CD14-positive monocyte (primary cell): ENCODE results near the gene ZNF630. TPM values are rescaled to one million over a fixed set of nuclear protein-coding genes. Genes with fewer than 3 reads are reported as not detected.

Experiments used
- DNase-seq, 3 donors: peaks; one replicate each; pipeline ENCODE4 v3.0.0-alpha.2; 2011 to 2022
- H2AFZ ChIP-seq: 2 replicates; pipeline ENCODE4 v1.6.0; 2012; ENCODE audit warnings: mild to moderate bottlenecking, low read depth, low read length, inconsistent platforms; ENCODE audit not compliant: insufficient read depth, poor library complexity, severe bottlenecking
- H3K27ac ChIP-seq, 2 donors: 1 replicate in 1 of 2; 2 replicates in 1 of 2; pipeline ENCODE4 v1.5.1; 2012 to 2013; ENCODE audit warnings: low read length in 2 of 2, control low read depth in 1 of 2, inconsistent platforms in 1 of 2, low read depth in 1 of 2, mild to moderate bottlenecking in 1 of 2
- H3K27me3 ChIP-seq, 2 donors: one replicate each; pipeline versions ENCODE4 v1.6.0 to v1.6.1; 2011 to 2013; ENCODE audit warnings: low read length in 2 of 2; ENCODE audit not compliant: control insufficient read depth in 2 of 2, insufficient read depth in 2 of 2
- H3K36me3 ChIP-seq, 2 donors: replicated peaks in 1 of 2; 1 replicate in 1 of 2; 2 replicates in 1 of 2; pipeline versions ENCODE4 v1.5.1 to v1.6.1; 2012 to 2013; ENCODE audit warnings: low read length in 2 of 2, control low read depth in 1 of 2, inconsistent platforms in 1 of 2, mild to moderate bottlenecking in 1 of 2; ENCODE audit not compliant: insufficient read depth in 2 of 2, control insufficient read depth in 1 of 2
- H3K4me1 ChIP-seq, 2 donors: 1 replicate in 1 of 2; 2 replicates in 1 of 2; pipeline versions ENCODE4 v1.5.1 to v1.6.1; 2012 to 2013; ENCODE audit warnings: low read length in 2 of 2, control low read depth in 1 of 2, inconsistent platforms in 1 of 2, mild to moderate bottlenecking in 1 of 2, moderate library complexity in 1 of 2; ENCODE audit not compliant: insufficient read depth in 2 of 2, control insufficient read depth in 1 of 2
- H3K4me2 ChIP-seq: replicated peaks from 2 replicates; pipeline ENCODE3; 2012; ENCODE audit warnings: low read length, moderate library complexity, mild to moderate bottlenecking; ENCODE audit not compliant: poor library complexity, severe bottlenecking; ENCODE audit errors: extremely low read depth
- H3K4me3 ChIP-seq, 3 experiments: fragments of 200-600 bp in 1 of 3; sonication (generic) in 1 of 3; replicated peaks in 1 of 3; 1 replicate in 2 of 3; 2 replicates in 1 of 3; pipeline ENCODE4 v1.5.1; 2011 to 2013; ENCODE audit warnings: low read length in 3 of 3, mild to moderate bottlenecking in 3 of 3, control low read depth in 2 of 3, low read depth in 2 of 3, inconsistent platforms in 1 of 3, moderate library complexity in 1 of 3
- H3K79me2 ChIP-seq: 2 replicates; pipeline ENCODE4 v1.6.0; 2012; ENCODE audit warnings: mild to moderate bottlenecking, control low read depth, inconsistent platforms, low read length, moderate library complexity; ENCODE audit not compliant: insufficient read depth
- H3K9ac ChIP-seq: 2 replicates; pipeline ENCODE4 v1.6.0; 2017; ENCODE audit warnings: low read length, mild to moderate bottlenecking; ENCODE audit not compliant: insufficient read depth, poor library complexity, severe bottlenecking
- H3K9me3 ChIP-seq, 2 donors: replicated peaks in 1 of 2; 1 replicate in 1 of 2; 2 replicates in 1 of 2; pipeline versions ENCODE4 v1.5.1 to v1.6.1; 2012 to 2013; ENCODE audit warnings: low read length in 2 of 2, control low read depth in 1 of 2; ENCODE audit not compliant: control insufficient read depth in 1 of 2, insufficient read depth in 1 of 2
- H4K20me1 ChIP-seq: 2 replicates; pipeline ENCODE4 v1.6.0; 2012; ENCODE audit warnings: mild to moderate bottlenecking, low read length, control low read depth, moderate library complexity; ENCODE audit not compliant: insufficient read depth
- H3K27ac Mint-ChIP-seq, 7 donors: one replicate each; pipeline ENCODE4 v1.8.0; 2020; ENCODE audit warnings: mild to moderate bottlenecking in 7 of 7, mixed read lengths in 7 of 7, moderate library complexity in 6 of 7, inconsistent platforms in 2 of 7
- H3K27me3 Mint-ChIP-seq, 3 donors: one replicate each; pipeline ENCODE4 v1.8.0; 2021 to 2022; ENCODE audit warnings: low read depth in 3 of 3, mild to moderate bottlenecking in 3 of 3, mixed read lengths in 3 of 3, moderate library complexity in 3 of 3, inconsistent platforms in 1 of 3
- H3K36me3 Mint-ChIP-seq, 2 donors: one replicate each; pipeline ENCODE4 v1.8.0; 2020; ENCODE audit warnings: mixed read lengths in 2 of 2, inconsistent platforms in 1 of 2, mild to moderate bottlenecking in 1 of 2
- H3K4me1 Mint-ChIP-seq: one replicate; pipeline ENCODE4 v1.8.0; 2020; ENCODE audit warnings: mild to moderate bottlenecking, mixed read lengths
- H3K4me3 Mint-ChIP-seq, 2 donors: one replicate each; pipeline ENCODE4 v1.8.0; 2020; ENCODE audit warnings: mild to moderate bottlenecking in 2 of 2, mixed read lengths in 2 of 2, moderate library complexity in 1 of 2
- H3K9me3 Mint-ChIP-seq, 7 donors: one replicate each; pipeline ENCODE4 v1.8.0; 2020 to 2022; ENCODE audit warnings: mixed read lengths in 7 of 7, mild to moderate bottlenecking in 6 of 7, moderate library complexity in 6 of 7, inconsistent platforms in 2 of 7
- CTCF ChIP-seq: fragments of 200-600 bp; IDR thresholded peaks from one replicate; pipeline ENCODE4 v1.8.0; 2022; ENCODE audit warnings: antibody characterized with exemption, mild to moderate bottlenecking
- WGBS: methylation state at CpG from one replicate; pipeline ENCODE4 v1.1.5; 2013; ENCODE audit warnings: missing lambda C conversion rate; ENCODE audit not compliant: insufficient coverage; 5-methylcytosine and 5-hydroxymethylcytosine counted together
- intact Hi-C, 2 donors: fragments of 100-400 bp; cut with micrococcal nuclease; formaldehyde crosslinking; loops; one replicate each; pipeline versions ENCODE4 v1.15.0 to v1.15.1; 2023
- polyA plus RNA-seq, 3 donors: library from polyadenylated mRNA; depleted of rRNA in 1 of 3; unstranded in 2 of 3; stranded (reverse) in 1 of 3; fragments of 300-500 nt in 2 of 3; fragments of >200 nt in 1 of 3; fragmentation: Illumina TruSeq in 2 of 3; gene quantifications; 1 replicate in 2 of 3; 2 replicates in 1 of 3; pipeline ENCODE4 v1.2.3, GENCODE V29; 2012 to 2021

ZNF630 gene
- polyA plus RNA-seq, 3 donors: 0.56 to 1.7 (median 0.87) TPM

GRCh38 chrX:48046846-48047245, 24.6 kb downstream of the ZNF630 start:
- no CpG with 5 or more reads among the region's 5 CpGs for WGBS
- no peaks in the 10 kb centered on the region for H3K9me3 ChIP-seq
- Mint-ChIP-seq H3K36me3 (no peaks in the 10 kb centered on the region), H3K27me3 (peaks cover 0 to 2% (median under 1%) of the 10 kb centered on the region in 3 donors), H3K9me3 (no peaks in the 10 kb centered on the region), H3K4me1 (no peaks in the 10 kb centered on the region), H3K4me3 (no peak overlapping the region), H3K27ac (no peak overlapping the region)
- no peak overlapping the region for H2AFZ ChIP-seq
- H3K27ac ChIP-seq: no peak overlapping the region
- H4K20me1 ChIP-seq: no peaks in the 10 kb centered on the region
- no peaks in the 10 kb centered on the region for H3K79me2 ChIP-seq
- no peaks in the 10 kb centered on the region for H3K4me1 ChIP-seq
- DNase-seq: no peak
- no peak overlapping the region for H3K4me3 ChIP-seq
- no peaks in the 10 kb centered on the region for H3K27me3 ChIP-seq
- no peaks in the 10 kb centered on the region for H3K36me3 ChIP-seq
- TF ChIP-seq CTCF: no peak
- intact Hi-C loops: no loop called here
- H3K4me2 ChIP-seq: no peak overlapping the region
- H3K9ac ChIP-seq: no peak overlapping the region

- no peaks in the 10 kb centered on the region for H3K4me1 ChIP-seq
- intact Hi-C loops: no loop called here
- no peak for TF ChIP-seq CTCF
- H2AFZ ChIP-seq: no peak overlapping the region
- no peaks in the 10 kb centered on the region for H4K20me1 ChIP-seq
- DNase-seq: no peak
- no peaks in the 10 kb centered on the region for H3K27me3 ChIP-seq
- 93% methylated on average over 3 of the region's 8 CpGs for WGBS
- H3K27ac ChIP-seq: no peak overlapping the region
- no peak overlapping the region for H3K9ac ChIP-seq
- H3K9me3 ChIP-seq: no peaks in the 10 kb centered on the region
- Mint-ChIP-seq H3K27me3 (peaks cover 0 to 2% (median 0%) of the 10 kb centered on the region in 3 donors), H3K4me3 (no peak overlapping the region), H3K4me1 (no peaks in the 10 kb centered on the region), H3K27ac (no peak overlapping the region), H3K36me3 (no peaks in the 10 kb centered on the region), H3K9me3 (no peaks in the 10 kb centered on the region)
- no peak overlapping the region for H3K4me2 ChIP-seq
- H3K79me2 ChIP-seq: no peaks in the 10 kb centered on the region
- no peak overlapping the region for H3K4me3 ChIP-seq
- no peaks in the 10 kb centered on the region for H3K36me3 ChIP-seq
Observed at GRCh38 chrX:48045410-48046311, 25.8 kb downstream of the ZNF630 start.
